HEK293T (cell line): ENCODE results near the gene CRTC2.

Experiments used
- BHLHE40 ChIP-seq: fragments of 450-650 bp; IDR thresholded peaks from 2 replicates; pipeline ENCODE4 v1.6.1; 2016; ENCODE audit warnings: mild to moderate bottlenecking, moderate library complexity, borderline replicate concordance
- FOXK2 ChIP-seq: fragments of 450-650 bp; IDR thresholded peaks from 2 replicates; pipeline ENCODE4 v1.6.1; 2016; ENCODE audit warnings: mild to moderate bottlenecking
- PKNOX1 ChIP-seq: fragments of 450-650 bp; IDR thresholded peaks from 2 replicates; pipeline ENCODE4 v1.6.1; 2016
- SP1 ChIP-seq: fragments of 450-650 bp; IDR thresholded peaks from 2 replicates; pipeline ENCODE4 v1.6.1; 2017
- SUZ12 ChIP-seq: fragments of 450-650 bp; IDR thresholded peaks from 2 replicates; pipeline ENCODE4 v1.6.1; 2016; ENCODE audit warnings: mild to moderate bottlenecking
- TARDBP ChIP-seq: fragments of 450-650 bp; IDR thresholded peaks from 2 replicates; pipeline ENCODE4 v1.6.1; 2016

- TF ChIP-seq TARDBP = no peak
- TF ChIP-seq FOXK2 = no peak
- no peak for TF ChIP-seq BHLHE40
- TF ChIP-seq SUZ12 = no peak
- TF ChIP-seq PKNOX1 = no peak
- no peak for TF ChIP-seq SP1
Measured at GRCh38 chr1:153984123-153984894, 25.9 kb upstream of the CRTC2 start.
